Thoracic aorta (tissue), 2 donors: ENCODE results near the gene JCHAIN. TPM values are rescaled to one million over a fixed set of nuclear protein-coding genes. Genes with fewer than 3 reads are reported as not detected.
"Not testable (repeated sequence)": the region's sequence is repeated elsewhere in the genome, so short reads cannot be mapped to it uniquely, and the experiment has no call there.

Experiments used
- ATAC-seq: fragments of 150-250 bp; one replicate; pipeline ENCODE4 v1.8.0; 2017; ENCODE audit warnings: low read depth; ENCODE audit not compliant: insufficient number of reproducible peaks, low FRiP score
- DNase-seq: peaks from one replicate; pipeline ENCODE4 v3.0.0-alpha.2; 2020; ENCODE audit warnings: low spot score
- H3K27ac ChIP-seq, 2 donors: fragments of 200-600 bp; sonication (generic); 1 replicate in 1 of 2; 2 replicates in 1 of 2; pipeline ENCODE4 v1.5.1; 2016; ENCODE audit warnings: mild to moderate bottlenecking in 2 of 2, moderate library complexity in 2 of 2
- H3K27me3 ChIP-seq: fragments of 200-600 bp; sonication (generic); replicated peaks from 2 replicates; pipeline ENCODE4 v1.6.0; 2016; ENCODE audit warnings: mild to moderate bottlenecking; ENCODE audit not compliant: insufficient read depth
- H3K36me3 ChIP-seq: fragments of 200-600 bp; sonication (generic); one replicate; pipeline ENCODE4 v1.5.1; 2016
- H3K4me1 ChIP-seq, 2 donors: fragments of 200-600 bp; sonication (generic); 1 replicate in 1 of 2; 2 replicates in 1 of 2; pipeline versions ENCODE4 v1.5.1 to v1.6.0; 2016; ENCODE audit warnings: low read depth in 2 of 2, mild to moderate bottlenecking in 1 of 2; ENCODE audit not compliant: control insufficient read depth in 1 of 2
- H3K4me3 ChIP-seq: fragments of 200-600 bp; sonication (generic); 2 replicates; pipeline ENCODE4 v1.5.1; 2016; ENCODE audit warnings: mild to moderate bottlenecking
- H3K9me3 ChIP-seq: fragments of 200-600 bp; sonication (generic); 2 replicates; pipeline ENCODE4 v1.5.1; 2016
- total RNA-seq, 2 donors: library from RNA; depleted of rRNA; stranded (reverse); fragments of >200 nt; gene quantifications; one replicate each; pipeline versions ENCODE4 v1.1.0 to v1.2.3, GENCODE V29; 2016
- TF ChIP-seq, protein P1 (sequence below): fragments of 200-600 bp; sonication (generic); IDR thresholded peaks from one replicate; pipeline ENCODE4 v1.5.1; 2019; ENCODE audit warnings: antibody characterized with exemption

The JCHAIN gene
- total RNA-seq, 2 donors from 2014 or later: 1.6 to 7.9 TPM

DNA sequence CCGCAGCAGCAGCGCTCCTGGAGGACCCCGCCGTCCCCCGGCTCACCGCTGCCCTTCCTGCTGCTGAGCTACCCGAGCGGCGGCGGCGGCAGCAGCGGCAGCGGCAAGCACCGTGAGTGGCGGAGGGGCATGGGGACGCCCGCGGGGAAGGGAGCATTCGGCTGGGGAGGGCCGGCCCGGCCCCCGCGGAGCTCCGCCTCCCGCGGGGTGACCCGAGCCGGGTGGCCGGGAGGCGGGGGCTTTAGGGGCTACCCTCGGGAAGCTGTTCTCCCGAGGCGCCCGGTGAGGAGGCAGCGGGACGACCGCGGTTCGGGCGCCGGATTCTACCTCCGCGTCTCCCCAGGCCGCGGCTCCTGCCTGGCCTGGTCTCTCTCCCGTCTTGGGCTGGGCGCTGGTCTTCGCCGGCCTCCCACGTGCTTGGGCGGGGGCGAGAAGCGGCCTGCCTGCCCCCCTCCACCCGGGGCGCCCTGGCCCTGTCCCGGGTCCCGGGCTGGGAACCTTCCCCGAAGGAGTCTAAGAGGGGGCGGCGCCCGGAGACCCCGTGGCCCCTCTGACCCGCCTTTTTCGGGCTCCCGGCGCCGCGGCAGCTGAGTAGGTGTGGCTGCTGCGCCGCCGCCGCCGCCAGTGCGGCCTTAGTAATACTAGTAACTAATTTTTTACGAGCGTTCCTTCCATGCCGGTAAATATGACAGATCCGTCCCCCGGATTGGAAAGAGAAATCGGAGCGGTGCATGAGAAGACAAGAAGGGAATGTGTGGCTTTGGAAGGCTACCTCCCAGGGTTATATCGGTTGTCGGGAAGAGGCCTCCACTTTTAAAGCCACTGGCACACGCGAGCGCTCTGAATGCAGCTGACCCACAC, 39.1 kb upstream of the JCHAIN start:
- TF ChIP-seq, protein P1, sequence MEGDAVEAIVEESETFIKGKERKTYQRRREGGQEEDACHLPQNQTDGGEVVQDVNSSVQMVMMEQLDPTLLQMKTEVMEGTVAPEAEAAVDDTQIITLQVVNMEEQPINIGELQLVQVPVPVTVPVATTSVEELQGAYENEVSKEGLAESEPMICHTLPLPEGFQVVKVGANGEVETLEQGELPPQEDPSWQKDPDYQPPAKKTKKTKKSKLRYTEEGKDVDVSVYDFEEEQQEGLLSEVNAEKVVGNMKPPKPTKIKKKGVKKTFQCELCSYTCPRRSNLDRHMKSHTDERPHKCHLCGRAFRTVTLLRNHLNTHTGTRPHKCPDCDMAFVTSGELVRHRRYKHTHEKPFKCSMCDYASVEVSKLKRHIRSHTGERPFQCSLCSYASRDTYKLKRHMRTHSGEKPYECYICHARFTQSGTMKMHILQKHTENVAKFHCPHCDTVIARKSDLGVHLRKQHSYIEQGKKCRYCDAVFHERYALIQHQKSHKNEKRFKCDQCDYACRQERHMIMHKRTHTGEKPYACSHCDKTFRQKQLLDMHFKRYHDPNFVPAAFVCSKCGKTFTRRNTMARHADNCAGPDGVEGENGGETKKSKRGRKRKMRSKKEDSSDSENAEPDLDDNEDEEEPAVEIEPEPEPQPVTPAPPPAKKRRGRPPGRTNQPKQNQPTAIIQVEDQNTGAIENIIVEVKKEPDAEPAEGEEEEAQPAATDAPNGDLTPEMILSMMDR: peak; percentile 22
- DNase-seq (peak; percentile 38), ATAC-seq (peak; percentile 48)
- Histone ChIP-seq H3K36me3 (no peaks in the 10 kb centered on the region), H3K27me3 (no peaks in the 10 kb centered on the region), H3K4me3 (peak overlapping the region; percentile 92), H3K27ac (peak overlapping the region; percentile 94 to 97), H3K4me1 (peaks cover 10 to 15% of the 10 kb centered on the region in 2 donors), H3K9me3 (no peaks in the 10 kb centered on the region)

- H3K27me3 ChIP-seq: no peaks in the 10 kb centered on the region
- TF ChIP-seq, protein P1: no peak
- no peaks in the 10 kb centered on the region for H3K9me3 ChIP-seq
- peak overlapping the region; percentile 92 for H3K4me3 ChIP-seq
- DNase-seq (no peak), ATAC-seq (peak; percentile 42)
- peaks cover 10 to 15% of the 10 kb centered on the region in 2 donors for H3K4me1 ChIP-seq
- H3K27ac ChIP-seq: peak overlapping the region; percentile 94 to 97
- no peaks in the 10 kb centered on the region for H3K36me3 ChIP-seq
These were observed 38.5 kb upstream of the JCHAIN start for GRCh38 chr4:70704931-70705182.

GRCh38 chr4:70704215-70704930, 38.1 kb upstream of the JCHAIN start:
- ATAC-seq (peak; percentile 86), DNase-seq (no peak)
- H3K4me3 ChIP-seq: peak overlapping the region; percentile 92
- H3K27ac ChIP-seq: peak overlapping the region; percentile 94 to 97
- TF ChIP-seq, protein P1: peak; percentile 33
- no peaks in the 10 kb centered on the region for H3K27me3 ChIP-seq
- H3K36me3 ChIP-seq: no peaks in the 10 kb centered on the region
- H3K9me3 ChIP-seq: no peaks in the 10 kb centered on the region
- H3K4me1 ChIP-seq: peaks cover 10 to 15% of the 10 kb centered on the region in 2 donors

DNA sequence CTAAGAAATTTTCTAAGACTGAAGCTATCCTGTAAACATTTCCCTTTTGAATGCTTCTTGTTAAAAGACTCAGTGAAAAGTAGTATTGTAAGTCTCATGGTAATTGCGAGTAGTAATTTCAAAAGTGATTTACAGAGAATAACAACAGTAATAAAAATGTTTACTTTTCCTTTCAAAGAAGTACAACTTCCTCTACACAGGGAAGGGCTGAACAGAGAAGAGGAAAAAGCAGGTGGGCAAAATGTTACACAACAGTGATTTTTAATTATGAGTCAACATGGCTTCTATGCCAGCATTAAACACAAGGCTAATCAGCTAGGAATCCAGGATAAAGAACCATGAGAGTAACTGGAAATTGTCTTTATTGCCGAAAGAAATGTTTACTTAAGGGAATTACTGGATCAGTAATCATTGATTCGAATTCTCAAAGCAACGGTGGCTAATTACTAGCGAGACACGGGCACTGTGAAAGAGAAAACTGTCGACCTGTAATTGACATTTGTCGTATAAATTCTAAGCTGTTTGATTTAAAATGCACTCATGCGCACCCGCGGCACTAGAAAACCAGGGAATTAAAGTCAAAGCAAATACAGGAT, 37.4 kb upstream of the JCHAIN start:
- Histone ChIP-seq H3K27ac (peak overlapping the region; percentile 94 to 97), H3K27me3 (no peaks in the 10 kb centered on the region), H3K4me1 (peaks cover 10 to 15% of the 10 kb centered on the region in 2 donors), H3K4me3 (peak overlapping the region; percentile 92), H3K36me3 (no peaks in the 10 kb centered on the region), H3K9me3 (no peaks in the 10 kb centered on the region)
- DNase-seq (no peak), ATAC-seq (no peak)
- TF ChIP-seq, protein P1: no peak

GRCh38 chr4:70702592-70702991, 36.3 kb upstream of the JCHAIN start:
- not testable (repeated sequence) for H3K27me3 ChIP-seq, ATAC-seq, DNase-seq, H3K27ac ChIP-seq, H3K36me3 ChIP-seq, H3K4me3 ChIP-seq, H3K9me3 ChIP-seq
- peaks cover 10 to 15% of the 10 kb centered on the region in 2 donors for H3K4me1 ChIP-seq
